A172 (cell line): ENCODE measurements around the gene DMWD. TPM values are rescaled to one million over a fixed set of nuclear protein-coding genes. Genes with fewer than 3 reads are reported as not detected.

Source experiments
- DNase-seq: peaks from one replicate; pipeline ENCODE4 v3.0.0-alpha.2; 2015; ENCODE audit warnings: low spot score
- total RNA-seq: library from RNA; depleted of rRNA; stranded (reverse); fragments of >200 nt; shearing (Covaris generic); gene quantifications from 2 replicates; pipeline ENCODE4 v1.2.3, GENCODE V29; 2014; rRNA removed

DMWD gene, protein sequence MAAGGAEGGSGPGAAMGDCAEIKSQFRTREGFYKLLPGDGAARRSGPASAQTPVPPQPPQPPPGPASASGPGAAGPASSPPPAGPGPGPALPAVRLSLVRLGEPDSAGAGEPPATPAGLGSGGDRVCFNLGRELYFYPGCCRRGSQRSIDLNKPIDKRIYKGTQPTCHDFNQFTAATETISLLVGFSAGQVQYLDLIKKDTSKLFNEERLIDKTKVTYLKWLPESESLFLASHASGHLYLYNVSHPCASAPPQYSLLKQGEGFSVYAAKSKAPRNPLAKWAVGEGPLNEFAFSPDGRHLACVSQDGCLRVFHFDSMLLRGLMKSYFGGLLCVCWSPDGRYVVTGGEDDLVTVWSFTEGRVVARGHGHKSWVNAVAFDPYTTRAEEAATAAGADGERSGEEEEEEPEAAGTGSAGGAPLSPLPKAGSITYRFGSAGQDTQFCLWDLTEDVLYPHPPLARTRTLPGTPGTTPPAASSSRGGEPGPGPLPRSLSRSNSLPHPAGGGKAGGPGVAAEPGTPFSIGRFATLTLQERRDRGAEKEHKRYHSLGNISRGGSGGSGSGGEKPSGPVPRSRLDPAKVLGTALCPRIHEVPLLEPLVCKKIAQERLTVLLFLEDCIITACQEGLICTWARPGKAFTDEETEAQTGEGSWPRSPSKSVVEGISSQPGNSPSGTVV
- 14.8 and 27.0 TPM in 2 replicates for total RNA-seq

DNA sequence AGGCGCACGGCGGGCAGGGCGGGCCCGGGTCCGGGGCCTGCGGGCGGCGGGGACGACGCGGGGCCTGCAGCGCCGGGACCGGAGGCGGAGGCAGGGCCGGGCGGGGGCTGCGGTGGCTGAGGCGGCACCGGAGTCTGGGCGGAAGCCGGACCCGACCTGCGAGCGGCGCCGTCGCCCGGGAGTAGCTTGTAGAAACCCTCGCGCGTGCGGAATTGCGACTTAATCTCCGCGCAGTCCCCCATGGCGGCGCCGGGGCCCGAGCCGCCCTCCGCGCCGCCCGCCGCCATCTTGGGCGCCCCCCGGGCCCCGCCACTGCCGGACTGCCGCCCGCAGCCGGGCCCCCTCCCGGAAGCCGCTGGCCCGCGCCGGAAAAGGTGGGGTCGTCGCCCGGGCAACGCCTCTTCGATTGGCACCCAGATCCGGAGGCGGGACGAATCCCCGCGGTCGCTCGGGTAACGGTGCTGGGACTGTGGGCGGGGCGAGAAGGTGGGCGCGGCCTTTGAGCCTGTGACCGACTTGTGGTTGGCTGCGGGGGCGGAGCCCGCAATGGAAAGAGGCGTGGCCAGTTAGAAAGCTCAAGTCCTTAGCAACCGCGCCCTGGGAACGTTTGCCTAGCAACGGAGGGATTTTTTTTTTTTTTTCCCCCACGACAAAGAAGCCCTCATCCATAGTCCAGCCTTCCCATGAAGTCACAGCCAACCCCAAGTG lies at the start of gene DMWD:
Gene DMWD, minus strand, starts transcription at position 376 of the 708 bp plus-strand sequence. Its CDS starts 89 bp downstream, at position 287.
- DNase-seq, result peak; percentile 91

DNA sequence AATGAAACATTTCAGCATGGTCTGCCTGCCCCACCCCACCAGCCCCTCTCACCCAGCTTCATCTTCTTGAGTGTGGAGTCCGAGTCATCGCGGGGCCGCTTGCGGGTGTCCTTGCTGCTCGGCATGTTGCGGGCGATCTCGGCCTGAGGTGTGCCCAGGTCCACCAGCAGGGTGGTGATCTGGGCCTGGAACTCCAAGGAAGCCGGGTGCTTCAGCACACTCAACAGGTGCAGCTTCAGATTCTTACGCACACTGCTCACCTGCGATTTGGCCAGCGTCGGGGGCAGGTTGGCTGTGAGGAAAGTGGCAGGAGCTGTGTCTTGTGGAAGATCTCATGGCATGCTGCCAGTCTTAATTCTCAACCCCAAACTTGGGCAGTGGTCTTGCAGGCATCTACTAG lies 49.6 kb upstream of the DMWD start:
- DNase-seq, result no peak

DNA sequence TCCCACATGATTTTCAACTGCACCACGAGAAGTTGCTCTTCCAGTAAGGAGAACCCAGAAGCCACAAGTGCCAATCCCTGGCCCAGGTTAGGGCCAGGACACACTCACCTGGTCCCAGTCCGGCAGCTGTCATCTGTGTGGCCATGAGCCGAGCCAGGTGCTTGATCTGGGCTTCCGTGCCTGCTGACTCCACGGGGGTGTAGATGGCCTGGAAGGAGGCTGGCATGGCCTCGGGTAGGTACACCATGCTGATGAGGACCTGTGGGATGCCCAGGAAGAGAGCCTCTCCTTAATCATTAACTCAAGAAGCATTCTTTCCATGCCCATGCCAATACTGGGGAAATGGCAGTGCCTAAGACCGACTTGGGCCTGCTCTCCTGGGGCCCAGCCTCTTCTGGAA lies 42.3 kb upstream of the DMWD start:
- no peak for DNase-seq

DNA sequence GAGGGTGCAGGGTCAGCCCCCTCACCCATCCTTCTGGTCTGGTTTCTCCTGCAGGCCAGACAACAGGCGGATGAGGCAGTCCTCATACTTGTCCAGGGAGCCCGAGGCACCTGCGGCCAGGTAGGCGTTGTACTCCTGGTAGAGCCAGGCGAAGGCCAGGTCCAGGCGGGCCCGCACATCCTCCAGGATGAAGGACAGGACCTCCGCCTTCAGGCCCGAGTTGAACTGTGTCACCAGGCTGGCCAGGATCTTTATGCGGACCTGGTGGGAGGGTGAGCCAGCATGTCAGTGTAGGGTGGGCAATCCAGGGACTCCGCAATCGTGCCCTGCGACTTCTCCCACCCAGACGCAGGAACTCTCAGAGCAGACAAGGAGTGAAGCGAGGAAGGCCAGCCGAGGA lies 36.3 kb upstream of the DMWD start:
- no peak for DNase-seq

DNA sequence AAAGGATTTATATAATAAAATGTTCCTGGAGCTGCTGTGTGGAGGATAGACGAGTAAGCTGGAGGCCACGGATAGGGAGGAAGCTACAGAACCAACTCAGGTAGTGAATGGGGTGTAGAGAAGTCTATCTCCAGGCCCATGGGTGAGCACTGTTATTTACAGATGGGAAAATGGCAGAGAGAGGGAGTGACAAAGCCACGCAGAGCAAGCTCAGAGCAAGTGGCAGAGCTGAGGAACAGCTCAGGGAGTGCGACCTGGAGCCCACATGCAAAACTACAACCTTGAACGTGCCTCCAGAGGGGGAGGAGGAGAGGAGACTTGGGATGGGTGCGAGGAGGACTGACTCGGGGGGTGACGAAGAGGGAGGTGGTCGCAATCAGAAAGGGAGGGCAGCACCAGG lies 35.9 kb upstream of the DMWD start:
- no peak for DNase-seq

DNA sequence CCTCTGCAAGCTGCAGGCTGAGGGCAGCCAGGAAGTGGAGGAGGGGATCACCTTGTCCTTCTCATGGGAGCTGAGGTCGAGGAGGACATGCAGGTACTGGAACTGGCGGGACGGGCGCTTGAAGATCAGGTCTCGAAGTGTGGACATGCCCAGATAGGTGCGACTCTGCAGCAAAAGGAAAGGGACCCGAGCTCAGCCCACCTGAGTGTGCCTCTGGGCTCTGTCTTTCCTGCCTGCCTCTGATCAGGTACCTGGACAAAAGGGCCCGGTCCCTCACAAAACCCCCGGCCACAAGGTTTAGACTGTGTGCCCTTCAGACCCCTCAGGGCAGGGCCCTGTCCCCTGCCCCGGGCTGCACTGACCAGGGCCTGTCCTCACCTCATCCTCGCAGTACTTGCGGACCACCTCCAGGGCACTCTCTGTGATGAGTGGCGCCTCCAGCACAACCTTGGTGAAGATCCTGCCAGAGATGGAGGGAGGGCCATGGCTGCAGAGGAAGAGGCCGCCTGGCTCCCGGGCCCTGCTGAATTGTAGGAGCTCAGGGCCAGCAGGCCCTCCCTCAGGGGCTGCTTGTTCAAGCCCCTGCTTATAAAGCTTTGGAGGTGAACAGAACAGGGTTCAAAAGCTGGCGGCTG lies 34.9 kb upstream of the DMWD start:
- no peak for DNase-seq

DNA sequence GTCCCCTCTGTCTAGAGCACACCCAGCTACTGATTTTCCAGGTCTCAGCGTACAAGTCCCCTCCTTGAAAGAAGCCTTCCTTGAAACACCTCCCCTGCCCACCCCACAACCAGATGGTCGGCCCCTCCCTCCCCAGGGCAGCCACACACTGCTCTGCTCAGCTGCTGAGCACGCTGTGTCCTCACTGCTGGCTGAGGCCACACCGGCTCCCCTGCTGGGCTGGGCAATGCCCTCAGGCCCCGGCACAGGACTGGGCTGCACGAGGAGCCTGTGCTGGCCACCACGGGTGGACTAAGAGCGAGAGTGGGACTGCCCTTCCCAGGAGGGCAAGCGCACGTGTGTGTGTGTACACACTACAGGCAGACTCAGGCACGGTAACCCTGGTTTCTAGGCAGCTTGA lies 34.3 kb upstream of the DMWD start:
- no peak for DNase-seq

DNA sequence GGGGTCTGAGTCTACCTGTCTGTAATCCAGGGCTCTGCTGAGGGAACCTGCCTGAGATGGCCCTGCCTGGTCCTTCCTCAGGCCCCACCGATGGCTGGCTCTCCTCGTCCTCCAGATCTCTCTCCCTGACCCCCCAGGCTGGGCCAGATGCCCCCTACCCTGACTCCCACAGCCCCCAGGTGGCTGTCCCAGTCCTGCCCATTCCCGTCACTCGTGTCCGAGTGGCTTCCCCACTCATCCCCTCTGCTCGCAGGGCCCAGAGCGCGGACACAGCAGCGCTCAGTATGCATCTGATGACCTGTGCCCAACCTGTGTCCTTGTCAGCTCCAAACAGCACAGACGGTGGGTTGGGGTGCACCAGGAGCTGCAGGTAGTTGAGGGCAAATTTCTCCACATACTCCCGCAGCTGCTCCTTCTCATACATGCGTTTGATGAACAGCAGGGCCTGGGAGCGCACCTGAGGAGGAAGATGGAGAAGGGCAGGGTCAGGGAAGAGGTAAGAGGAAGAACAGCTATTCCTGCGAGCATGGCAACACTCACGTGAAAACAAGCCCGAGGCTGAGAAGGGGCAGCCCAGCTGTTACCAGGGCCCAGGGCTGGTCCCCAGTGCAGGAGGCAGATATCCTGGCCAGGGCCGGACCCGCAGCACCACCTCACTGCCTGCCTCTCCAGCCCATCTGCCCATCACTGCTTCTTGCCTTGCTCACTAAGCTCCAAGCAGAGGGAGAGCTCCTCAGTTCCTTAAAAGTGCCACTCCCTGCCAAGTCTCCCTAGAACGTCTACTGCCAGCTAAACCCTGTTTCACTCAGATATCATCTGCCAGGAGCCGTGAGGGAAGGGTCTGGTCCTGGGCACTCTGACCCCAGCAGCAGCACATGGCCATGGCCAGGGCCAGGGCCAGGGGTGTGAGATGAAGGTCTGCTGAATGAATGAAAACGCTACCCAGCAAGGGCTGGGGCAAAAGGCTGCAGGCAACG lies 33.6 kb upstream of the DMWD start:
- DNase-seq, result no peak

DNA sequence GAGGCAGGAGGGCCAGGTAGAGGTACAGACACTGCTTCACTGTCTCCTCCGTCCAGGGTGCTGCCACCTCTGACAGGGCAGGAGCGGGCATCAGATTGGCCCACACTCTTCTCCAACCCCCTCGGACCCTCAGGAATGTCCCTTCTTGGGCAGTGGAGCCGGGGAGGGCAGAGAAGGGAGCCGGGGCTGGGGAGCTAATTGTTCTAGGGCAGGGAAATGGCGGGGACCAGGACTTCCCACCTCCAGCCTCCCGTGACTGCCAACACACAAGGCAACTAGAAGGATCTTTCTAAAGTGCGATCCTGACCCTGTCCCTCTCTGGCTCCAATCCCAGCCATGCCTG lies 32.6 kb upstream of the DMWD start:
- DNase-seq, result no peak

DNA sequence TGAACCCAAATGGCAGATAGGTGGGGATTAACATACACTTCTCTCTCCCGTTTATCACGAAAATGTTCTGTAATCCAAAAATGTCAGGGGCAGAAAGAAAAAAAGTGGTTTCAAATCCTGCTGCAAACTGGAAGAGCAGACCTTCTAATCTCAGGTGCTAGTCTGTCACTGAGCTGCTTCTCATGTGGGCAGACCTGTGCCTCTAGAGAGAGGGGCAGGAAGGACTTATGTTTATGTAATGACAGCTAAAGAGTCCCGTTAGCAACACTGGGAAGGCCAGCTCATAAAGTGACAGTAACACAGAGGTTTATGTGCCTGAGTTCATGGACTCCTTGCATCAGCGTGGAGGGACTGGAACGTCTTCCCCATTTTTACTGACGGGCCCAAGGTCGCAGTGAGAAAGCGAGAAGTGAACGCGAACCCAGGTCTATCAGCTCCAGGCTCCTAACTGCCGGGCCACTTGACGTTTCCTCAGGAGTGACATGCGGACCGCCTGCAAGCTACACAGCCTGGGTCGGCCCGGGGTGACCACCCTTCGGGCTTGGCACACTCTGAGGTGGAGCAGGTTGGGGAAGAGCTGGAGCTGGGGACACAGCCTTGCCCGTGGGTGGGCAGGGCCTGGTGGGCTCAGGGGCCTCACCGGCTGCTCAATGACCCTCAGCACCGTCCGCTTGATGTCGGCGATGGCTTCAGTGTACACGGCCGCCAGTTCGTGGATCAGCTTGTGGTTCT lies 32.1 kb upstream of the DMWD start:
- no peak for DNase-seq

DNA sequence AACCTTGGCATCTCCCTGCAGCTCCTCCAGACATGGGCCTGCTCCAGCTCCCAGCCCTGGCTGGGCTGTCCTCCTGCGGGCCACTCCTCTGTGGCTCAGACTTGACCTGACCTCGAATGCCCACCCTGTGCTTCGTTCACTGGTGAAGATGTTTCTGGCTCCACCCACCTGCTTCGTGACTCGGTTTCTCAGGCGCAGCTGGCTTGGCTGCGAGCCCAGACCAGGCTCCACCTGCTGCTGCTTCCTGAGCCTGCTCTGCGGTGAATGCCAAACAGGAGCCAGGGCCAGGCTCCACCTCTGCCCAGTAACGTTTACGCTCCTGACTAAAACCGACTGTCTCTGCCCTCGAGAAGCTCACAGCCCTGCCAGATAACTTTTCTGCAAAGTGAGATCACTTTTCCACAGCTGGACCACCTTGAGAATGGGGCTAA lies 31.4 kb upstream of the DMWD start:
- DNase-seq, result no peak

DNA sequence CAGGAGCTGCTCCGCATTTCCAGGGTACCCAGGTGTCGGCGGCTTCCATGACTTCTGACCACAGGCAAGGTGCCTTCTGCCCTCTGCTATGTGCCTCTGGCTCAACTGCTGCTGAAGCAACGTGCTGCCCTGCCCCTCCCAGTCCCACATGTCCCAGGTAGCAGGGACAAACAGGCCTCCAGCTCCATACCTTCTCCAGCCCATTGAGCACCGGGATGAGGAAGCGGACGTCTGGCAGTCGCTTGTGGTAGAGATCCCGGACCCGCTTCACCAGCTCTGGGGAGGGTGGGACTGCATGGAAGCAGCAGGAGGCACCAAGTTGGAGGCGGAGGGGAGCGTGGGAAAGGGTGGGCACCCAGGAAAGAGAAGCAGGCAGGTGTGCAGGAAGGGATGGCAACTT lies 30.5 kb upstream of the DMWD start:
- DNase-seq, result no peak

DNA sequence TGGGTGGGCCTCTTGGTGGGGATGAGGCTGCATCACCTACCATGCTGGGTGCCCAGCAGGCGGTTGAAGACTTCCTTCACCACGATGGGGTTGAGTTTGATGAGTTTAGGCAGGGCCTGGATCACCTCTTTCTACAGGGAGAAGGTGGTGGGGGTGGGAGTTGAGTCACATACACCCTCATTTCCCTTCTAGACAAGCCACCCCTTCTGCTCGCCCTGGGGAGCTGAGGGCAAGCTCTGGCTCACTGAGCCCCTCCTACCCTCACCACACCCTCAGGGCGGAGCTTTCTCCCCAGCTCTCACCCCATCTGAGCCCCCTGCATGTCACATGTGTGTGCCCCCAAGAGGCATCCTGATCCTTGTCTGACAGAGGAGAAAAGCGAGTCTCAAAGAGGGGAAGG lies 30.1 kb upstream of the DMWD start:
- no peak for DNase-seq

DNA sequence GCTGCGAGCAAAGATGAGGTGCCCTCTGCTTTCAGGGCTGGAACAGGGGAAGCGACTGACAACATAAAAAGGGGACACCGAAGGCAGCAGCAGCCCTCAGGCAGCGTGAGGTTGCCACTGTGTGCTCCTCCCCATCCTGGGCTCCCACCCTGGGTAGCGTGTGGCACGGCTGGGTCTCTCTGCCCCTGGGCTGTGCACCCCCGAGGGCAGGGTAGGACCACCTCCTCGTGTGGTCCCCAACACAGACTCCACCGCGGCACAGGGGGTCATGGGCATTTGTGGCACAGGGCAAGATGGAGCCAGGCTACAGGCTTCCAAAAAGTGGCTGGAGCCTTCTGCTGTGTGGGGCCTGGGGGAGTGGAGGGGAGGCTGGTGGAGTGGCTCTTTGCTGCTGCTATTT lies 28.9 kb upstream of the DMWD start:
- DNase-seq, result no peak

DNA sequence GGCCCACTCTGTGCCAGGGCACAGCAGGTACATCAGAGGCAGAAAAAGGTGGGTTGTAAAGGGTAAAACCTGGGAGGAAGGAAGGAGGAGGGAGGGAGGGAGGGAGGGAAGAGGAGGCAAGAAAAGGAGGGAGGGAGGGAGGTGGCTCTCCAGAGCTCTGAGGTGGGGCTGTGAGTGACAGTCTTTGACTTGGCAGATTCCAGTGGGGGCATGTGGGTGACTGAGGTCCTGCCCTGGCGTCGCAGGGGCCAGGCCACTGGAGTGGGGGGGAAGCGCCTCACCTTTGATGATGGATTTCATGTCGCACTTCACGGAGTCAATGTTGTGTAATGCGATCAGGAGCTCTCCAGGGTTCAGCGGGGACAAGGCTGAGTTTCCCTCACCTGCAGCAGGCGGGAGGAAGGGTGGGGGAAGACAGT lies 28.5 kb upstream of the DMWD start:
- DNase-seq, result no peak

DNA sequence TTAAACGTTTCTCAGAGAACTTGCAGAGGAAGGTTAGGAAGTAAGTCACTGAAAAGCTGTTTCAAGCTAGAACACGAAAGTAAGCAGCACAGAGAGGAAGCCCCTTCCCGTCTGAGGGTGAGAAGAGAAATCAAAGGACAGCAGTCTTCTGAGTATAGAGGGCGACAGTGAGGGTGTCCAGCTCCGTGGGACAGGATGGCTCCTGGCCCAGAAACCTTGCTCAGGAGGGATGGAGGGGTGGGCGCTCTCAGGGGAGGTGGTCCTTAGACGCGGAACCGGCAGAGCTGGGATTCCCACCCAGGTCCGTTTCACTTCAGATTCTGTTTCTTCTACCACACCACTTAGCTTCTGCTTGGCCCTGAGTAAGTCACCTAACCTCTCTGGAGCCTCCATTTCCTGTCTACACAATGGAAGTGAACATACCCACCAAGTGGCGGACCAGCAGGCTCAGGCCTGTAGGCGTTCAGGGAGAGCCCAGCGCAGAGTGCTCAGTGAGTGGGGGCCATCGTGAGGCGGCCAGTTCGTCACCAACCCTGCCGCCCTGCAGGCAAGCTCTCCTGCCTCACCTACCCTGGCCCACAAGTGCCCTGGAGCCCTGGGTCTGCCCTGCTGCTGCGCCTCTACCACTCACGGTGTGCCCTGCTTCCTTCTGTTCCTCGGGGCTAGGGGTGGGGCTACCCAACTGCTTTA lies 27.9 kb upstream of the DMWD start:
- no peak for DNase-seq

DNA sequence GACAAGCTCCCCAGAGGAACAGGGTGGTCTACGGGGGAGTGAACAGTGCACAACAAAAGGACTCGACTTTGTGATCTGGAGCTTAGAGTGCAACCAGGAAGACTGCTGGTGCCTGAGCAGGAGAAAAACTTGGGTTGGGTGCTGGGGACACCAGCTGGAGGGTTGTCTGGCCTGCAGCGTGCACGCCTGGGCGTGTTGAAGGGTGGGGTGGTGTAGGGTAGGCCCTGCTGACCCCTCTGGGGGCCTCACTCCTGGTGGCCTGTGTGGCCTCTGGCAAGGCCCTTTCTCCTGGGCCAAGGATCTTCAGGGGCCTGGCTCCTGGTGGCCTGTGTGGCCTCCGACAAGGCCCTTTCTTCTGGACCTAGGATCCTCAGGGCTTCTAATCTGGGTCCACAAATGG lies 27.1 kb upstream of the DMWD start:
- DNase-seq, result no peak

DNA sequence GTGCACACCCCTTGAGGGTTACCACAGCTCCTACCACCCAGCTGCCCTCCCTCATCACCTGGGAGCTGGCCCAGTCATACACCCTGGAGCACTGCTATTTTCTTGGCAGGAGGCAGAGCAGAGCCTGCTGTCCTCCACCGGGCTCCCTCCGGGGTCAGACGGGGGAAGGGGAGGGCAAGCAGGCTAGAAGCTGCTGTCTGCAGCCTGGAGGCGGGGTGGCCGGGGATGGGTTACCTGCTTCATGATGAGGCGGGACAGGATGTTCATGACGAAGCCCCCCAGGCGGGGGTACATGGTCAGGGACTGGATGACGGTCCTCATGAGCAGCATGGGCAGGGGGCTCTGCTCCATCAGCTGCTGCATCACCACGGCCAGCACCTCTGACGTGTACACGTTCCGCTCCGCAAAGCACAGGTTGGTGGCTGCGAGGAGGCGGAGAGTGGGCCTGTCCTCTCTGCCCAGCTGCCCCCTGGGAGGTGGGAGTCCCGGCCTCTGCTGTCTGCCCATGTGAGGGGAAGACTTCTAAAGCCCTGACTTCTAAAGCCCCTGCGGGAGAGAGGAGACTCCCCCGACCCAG lies 25.2 kb upstream of the DMWD start:
- DNase-seq, result no peak

DNA sequence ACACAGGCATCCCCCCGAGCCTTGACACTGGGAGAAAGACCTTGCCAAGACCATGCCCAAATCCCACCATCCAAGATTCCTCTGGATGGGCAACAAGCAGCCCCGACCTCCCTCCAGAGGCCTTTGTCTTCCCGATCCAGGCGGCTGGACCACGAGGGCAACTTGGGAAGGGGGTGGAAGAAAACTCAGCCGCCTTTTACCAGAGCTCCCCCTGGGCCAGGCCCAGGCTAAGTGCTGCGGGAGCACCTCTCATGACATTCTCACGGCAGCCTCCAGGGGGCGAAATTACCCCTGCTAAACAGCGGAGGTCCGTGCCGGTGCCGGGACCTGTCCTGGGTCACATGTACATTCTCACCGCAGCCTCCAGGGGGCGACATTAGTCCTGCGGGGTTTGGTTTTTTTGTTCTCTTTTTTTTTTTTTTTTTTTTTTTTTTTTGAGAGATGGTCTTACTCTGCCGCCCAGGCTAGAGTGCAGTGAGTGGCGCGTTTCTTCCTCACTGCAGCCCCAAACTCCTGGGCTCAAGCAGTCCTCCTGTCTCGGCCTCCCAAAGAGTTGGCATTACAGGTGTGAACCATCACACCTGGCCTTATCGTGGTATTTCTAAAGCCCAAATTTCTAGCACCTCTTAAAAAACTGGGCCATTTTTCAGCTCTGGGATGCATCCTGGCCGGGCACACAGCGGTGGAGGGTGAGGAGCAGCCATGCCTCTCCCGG lies 24.5 kb upstream of the DMWD start:
- DNase-seq, result peak; percentile 70
